Middle frontal gyrus (tissue), 1 donor: ENCODE data around the gene PRPF8.
"Not testable (repeated sequence)": the region's sequence is repeated elsewhere in the genome, so short reads cannot be mapped to it uniquely, and the experiment has no call there.

ENCODE experiments used
- DNase-seq: peaks from one replicate; pipeline ENCODE4 v3.0.0-alpha.2; 2015; ENCODE audit warnings: low spot score; ENCODE audit errors: extremely low spot score

The PRPF8 gene

GRCh38 chr17:1690544-1691221 lies 6.0 kb upstream of the PRPF8 start:
- DNase-seq: no peak

GRCh38 chr17:1688405-1688804 lies 3.7 kb upstream of the PRPF8 start:
- not testable (repeated sequence) for DNase-seq

GRCh38 chr17:1686086-1686485 lies 1.4 kb upstream of the PRPF8 start:
- no peak for DNase-seq

GRCh38 chr17:1683459-1683858 lies 1.2 kb downstream of the PRPF8 start:
- DNase-seq: no peak

- no peak for DNase-seq
Observed at GRCh38 chr17:1676401-1676800, 8.3 kb downstream of the PRPF8 start.

- no peak for DNase-seq
Observed at GRCh38 chr17:1673041-1673785, 11.5 kb downstream of the PRPF8 start.

GRCh38 chr17:1663934-1664333 lies 20.7 kb downstream of the PRPF8 start:
- not testable (repeated sequence) for DNase-seq

- DNase-seq: no peak
Observed at GRCh38 chr17:1661045-1661444, 23.6 kb downstream of the PRPF8 start.

- DNase-seq: no peak
Observed at GRCh38 chr17:1658100-1658499, 26.6 kb downstream of the PRPF8 start.

GRCh38 chr17:1653735-1654134 lies 30.9 kb downstream of the PRPF8 start:
- no peak for DNase-seq

- not testable (repeated sequence) for DNase-seq
Observed at GRCh38 chr17:1652794-1653193, 31.9 kb downstream of the PRPF8 start.

- no peak for DNase-seq
Observed at GRCh38 chr17:1651559-1651844, 33.2 kb downstream of the PRPF8 start.

GRCh38 chr17:1650731-1651558 lies 33.7 kb downstream of the PRPF8 start:
- no peak for DNase-seq

GRCh38 chr17:1649844-1650501 lies 34.7 kb downstream of the PRPF8 start, which contains the start of gene RILP:
TSS of gene RILP (minus strand) at chr17:1649866. CDS start at chr17:1649804, 62 bp downstream.
- no peak for DNase-seq

GRCh38 chr17:1648963-1649843 lies 35.5 kb downstream of the PRPF8 start:
- peak; percentile 93 for DNase-seq

- DNase-seq: no peak
Observed at GRCh38 chr17:1648173-1648962, 36.3 kb downstream of the PRPF8 start.

- DNase-seq: no peak
Observed at GRCh38 chr17:1647802-1648171, 36.9 kb downstream of the PRPF8 start.

- no peak for DNase-seq
Observed at GRCh38 chr17:1646199-1646875, 38.3 kb downstream of the PRPF8 start.
